Stimulated activated CD8-positive, alpha-beta memory T cell treated with anti-CD3 and anti-CD28 coated beads, Interleukin-4, amount 100 ng/mL, for 4 hours (primary cell): ENCODE results near the gene WAC.

ENCODE experiments used
- DNase-seq, 2 donors: peaks; one replicate each; pipeline ENCODE4 v3.0.0-alpha.2; 2020; ENCODE audit warnings: low read depth in 2 of 2, low spot score in 1 of 2

Gene WAC

GRCh38 chr10:28530751-28531150 lies 2.2 kb upstream of the WAC start:
- no peak for DNase-seq

- DNase-seq, result no peak
These were observed 257 bp downstream of the WAC start for GRCh38 chr10:28533186-28533564.

GRCh38 chr10:28533571-28534304 lies 820 bp downstream of the WAC start:
- DNase-seq, result peak; percentile 35 to 42

- no peak for DNase-seq
These were observed 2.9 kb downstream of the WAC start for GRCh38 chr10:28535846-28536245.

GRCh38 chr10:28538595-28538994 lies 5.7 kb downstream of the WAC start:
- DNase-seq, result no peak

- no peak for DNase-seq
These were observed 7.2 kb downstream of the WAC start for GRCh38 chr10:28540145-28540544.

- DNase-seq, result no peak
These were observed 8.9 kb downstream of the WAC start for GRCh38 chr10:28541717-28542365.

GRCh38 chr10:28542728-28543127 lies 9.8 kb downstream of the WAC start:
- DNase-seq, result no peak

- DNase-seq, result no peak
These were observed 11.1 kb downstream of the WAC start for GRCh38 chr10:28544058-28544457.

GRCh38 chr10:28545967-28546644 lies 13.2 kb downstream of the WAC start:
- no peak for DNase-seq

GRCh38 chr10:28548781-28549498 lies 16.0 kb downstream of the WAC start:
- DNase-seq, result no peak

- no peak for DNase-seq
These were observed 18.2 kb downstream of the WAC start for GRCh38 chr10:28551086-28551485.

- DNase-seq, result no peak
These were observed 19.9 kb downstream of the WAC start for GRCh38 chr10:28552775-28553174.

GRCh38 chr10:28554009-28554408 lies 21.1 kb downstream of the WAC start:
- no peak for DNase-seq

- no peak for DNase-seq
These were observed 22.0 kb downstream of the WAC start for GRCh38 chr10:28554952-28555351.

GRCh38 chr10:28555358-28555757 lies 22.4 kb downstream of the WAC start:
- no peak for DNase-seq

- no peak for DNase-seq
These were observed 23.2 kb downstream of the WAC start for GRCh38 chr10:28556142-28556541.

- DNase-seq, result no peak
These were observed 25.3 kb downstream of the WAC start for GRCh38 chr10:28558186-28558585.

- DNase-seq, result no peak
These were observed 26.1 kb downstream of the WAC start for GRCh38 chr10:28558923-28559508.

GRCh38 chr10:28559618-28560017 lies 26.7 kb downstream of the WAC start:
- no peak for DNase-seq

GRCh38 chr10:28560617-28561016 lies 27.7 kb downstream of the WAC start:
- no peak for DNase-seq
